HepG2 (cell line): ENCODE measurements around the gene ANKLE1. TPM values are rescaled to one million over a fixed set of nuclear protein-coding genes. Genes with fewer than 3 reads are reported as not detected.

ENCODE experiments used
- BCLAF1 ChIP-seq: fragments of 450-650 bp; IDR thresholded peaks from 2 replicates; pipeline ENCODE4 v1.6.1; 2017; ENCODE audit warnings: mild to moderate bottlenecking
- CENPT ChIP-seq: sonication (generic); formaldehyde crosslinking; IDR thresholded peaks from 2 replicates; pipeline ENCODE4 v1.8.0; 2022; ENCODE audit warnings: low read depth, mild to moderate bottlenecking, moderate library complexity, missing genetic modification reagents
- CREB1 ChIP-seq, 2 experiments: fragments of 450-650 bp in 1 of 2; IDR thresholded peaks; 2 replicates each; pipeline ENCODE4 v1.6.1; 2016 to 2017; ENCODE audit warnings: control low read depth in 1 of 2, mild to moderate bottlenecking in 1 of 2, missing compliant biosample characterization in 1 of 2, missing genetic modification characterization in 1 of 2
- EP300 ChIP-seq, 3 experiments: sonication (generic) in 1 of 3; formaldehyde crosslinking in 1 of 3; IDR thresholded peaks; 2 replicates each; pipeline versions ENCODE4 v1.5.1 to v1.6.1; 2011 to 2020; ENCODE audit warnings: low read depth in 2 of 3, low read length in 2 of 3, borderline replicate concordance in 1 of 3, improper control_type of control experiment in 1 of 3, mild to moderate bottlenecking in 1 of 3, missing genetic modification reagents in 1 of 3, moderate library complexity in 1 of 3
- HCFC1 ChIP-seq: fragments of 150-350 bp; IDR thresholded peaks from 2 replicates; pipeline ENCODE4 v1.6.1; 2014; ENCODE audit warnings: low read depth, low read length
- HOXA3 ChIP-seq: sonication (generic); formaldehyde crosslinking; IDR thresholded peaks from 2 replicates; pipeline ENCODE4 v1.5.0; 2020; ENCODE audit warnings: missing genetic modification reagents
- MIER3 ChIP-seq: IDR thresholded peaks from 2 replicates; pipeline ENCODE4 v1.6.1; 2016; ENCODE audit warnings: missing compliant biosample characterization, borderline replicate concordance
- MZF1 ChIP-seq: sonication (generic); formaldehyde crosslinking; IDR thresholded peaks from 2 replicates; pipeline ENCODE4 v1.8.1; 2023; ENCODE audit warnings: mild to moderate bottlenecking, missing genetic modification reagents, borderline replicate concordance
- PHF21A ChIP-seq: sonication (generic); formaldehyde crosslinking; IDR thresholded peaks from 2 replicates; pipeline ENCODE4 v1.5.0; 2020; ENCODE audit warnings: mild to moderate bottlenecking, missing genetic modification reagents
- REXO4 ChIP-seq: sonication (generic); formaldehyde crosslinking; IDR thresholded peaks from 2 replicates; pipeline ENCODE4 v1.8.0; 2022; ENCODE audit warnings: missing genetic modification reagents, mild to moderate bottlenecking, borderline replicate concordance
- RXRA ChIP-seq: sonication (generic); formaldehyde crosslinking; IDR thresholded peaks from 2 replicates; pipeline ENCODE4 v1.5.1; 2020; ENCODE audit warnings: missing genetic modification reagents
- RXRB ChIP-seq: IDR thresholded peaks from 2 replicates; pipeline ENCODE4 v1.6.1; 2016; ENCODE audit warnings: borderline replicate concordance, missing genetic modification reagents, missing compliant biosample characterization
- THAP11 ChIP-seq: IDR thresholded peaks from 2 replicates; pipeline ENCODE4 v1.6.1; 2016; ENCODE audit warnings: missing biosample characterization, missing genetic modification reagents
- TOPORS ChIP-seq: sonication (generic); formaldehyde crosslinking; IDR thresholded peaks from 2 replicates; pipeline ENCODE4 v1.8.0; 2023; ENCODE audit warnings: mild to moderate bottlenecking, missing genetic modification reagents
- UBTF ChIP-seq: sonication (generic); formaldehyde crosslinking; IDR thresholded peaks from 2 replicates; pipeline ENCODE4 v1.4.0; 2020; ENCODE audit warnings: mild to moderate bottlenecking, missing genetic modification reagents
- ZNF205 ChIP-seq: IDR thresholded peaks from 2 replicates; pipeline ENCODE4 v1.6.1; 2018; ENCODE audit warnings: missing biosample characterization, missing genetic modification reagents
- ZNF337 ChIP-seq: sonication (generic); formaldehyde crosslinking; IDR thresholded peaks from 2 replicates; pipeline ENCODE4 v1.5.1; 2020; ENCODE audit warnings: missing genetic modification reagents, low read depth, mild to moderate bottlenecking, borderline replicate concordance
- polyA plus RNA-seq, 8 experiments: library from polyadenylated mRNA; depleted of rRNA in 3 of 8; stranded (reverse) in 7 of 8; unstranded in 1 of 8; fragments of >200 nt; fragmentation: Illumina TruSeq in 4 of 8; extraction: Trizol in 4 of 8; gene quantifications; 2 replicates each; pipeline versions ENCODE4 v1.2.1 to v1.2.3, GENCODE V29; 2011 to 2016; ENCODE audit warnings: low read depth in 4 of 8, missing spikeins in 1 of 8, mixed read lengths in 1 of 8; ENCODE audit not compliant: insufficient read depth in 1 of 8
- total RNA-seq, 5 experiments: library from RNA; depleted of rRNA; stranded (reverse); fragments of >200 nt; fragmentation: Illumina TruSeq; extraction: Trizol; gene quantifications; 2 replicates each; pipeline ENCODE4 v1.2.3, GENCODE V29; 2016; ENCODE audit warnings: low read depth in 1 of 5
- TF ChIP-seq, protein P1 (sequence below): sonication (generic); formaldehyde crosslinking; IDR thresholded peaks from 2 replicates; pipeline ENCODE4 v1.4.0; 2020; ENCODE audit warnings: mild to moderate bottlenecking, low read depth, missing genetic modification reagents
- TF ChIP-seq, protein P2 (sequence below): sonication (generic); formaldehyde crosslinking; IDR thresholded peaks from 2 replicates; pipeline ENCODE4 v1.4.0; 2020; ENCODE audit warnings: low read depth, mild to moderate bottlenecking, missing genetic modification reagents

Gene ANKLE1
- total and polyA plus RNA-seq, 2 of the 13 experiments (the other 11 are each of a cell fraction or from before 2014, with no cell fraction given): 0.69 to 1.5 TPM

GRCh38 chr19:17266975-17267788 is 14.5 kb upstream of the ANKLE1 start, which contains the start of gene BABAM1 (continued):
- TF ChIP-seq, protein P1, sequence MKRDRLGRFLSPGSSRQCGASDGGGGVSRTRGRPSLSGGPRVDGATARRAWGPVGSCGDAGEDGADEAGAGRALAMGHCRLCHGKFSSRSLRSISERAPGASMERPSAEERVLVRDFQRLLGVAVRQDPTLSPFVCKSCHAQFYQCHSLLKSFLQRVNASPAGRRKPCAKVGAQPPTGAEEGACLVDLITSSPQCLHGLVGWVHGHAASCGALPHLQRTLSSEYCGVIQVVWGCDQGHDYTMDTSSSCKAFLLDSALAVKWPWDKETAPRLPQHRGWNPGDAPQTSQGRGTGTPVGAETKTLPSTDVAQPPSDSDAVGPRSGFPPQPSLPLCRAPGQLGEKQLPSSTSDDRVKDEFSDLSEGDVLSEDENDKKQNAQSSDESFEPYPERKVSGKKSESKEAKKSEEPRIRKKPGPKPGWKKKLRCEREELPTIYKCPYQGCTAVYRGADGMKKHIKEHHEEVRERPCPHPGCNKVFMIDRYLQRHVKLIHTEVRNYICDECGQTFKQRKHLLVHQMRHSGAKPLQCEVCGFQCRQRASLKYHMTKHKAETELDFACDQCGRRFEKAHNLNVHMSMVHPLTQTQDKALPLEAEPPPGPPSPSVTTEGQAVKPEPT (CRISPR knock-in tag): no peak
- TF ChIP-seq HCFC1: peak; percentile 94
- TF ChIP-seq, protein P2, sequence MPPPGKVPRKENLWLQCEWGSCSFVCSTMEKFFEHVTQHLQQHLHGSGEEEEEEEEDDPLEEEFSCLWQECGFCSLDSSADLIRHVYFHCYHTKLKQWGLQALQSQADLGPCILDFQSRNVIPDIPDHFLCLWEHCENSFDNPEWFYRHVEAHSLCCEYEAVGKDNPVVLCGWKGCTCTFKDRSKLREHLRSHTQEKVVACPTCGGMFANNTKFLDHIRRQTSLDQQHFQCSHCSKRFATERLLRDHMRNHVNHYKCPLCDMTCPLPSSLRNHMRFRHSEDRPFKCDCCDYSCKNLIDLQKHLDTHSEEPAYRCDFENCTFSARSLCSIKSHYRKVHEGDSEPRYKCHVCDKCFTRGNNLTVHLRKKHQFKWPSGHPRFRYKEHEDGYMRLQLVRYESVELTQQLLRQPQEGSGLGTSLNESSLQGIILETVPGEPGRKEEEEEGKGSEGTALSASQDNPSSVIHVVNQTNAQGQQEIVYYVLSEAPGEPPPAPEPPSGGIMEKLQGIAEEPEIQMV (CRISPR knock-in tag): 0 out of 2 replicates have a peak, but pooled peaks have one; percentile 18
- TF ChIP-seq BCLAF1: no peak
- peak; percentile 100 for TF ChIP-seq THAP11
- no peak for TF ChIP-seq REXO4 (CRISPR knock-in tag)
- peak; percentile 82 for TF ChIP-seq PHF21A (CRISPR knock-in tag)
- 0 out of 2 replicates have a peak, but pooled peaks have one; percentile 29 for TF ChIP-seq TOPORS
- TF ChIP-seq CENPT (CRISPR knock-in tag): no peak
- peak; percentile 95 for TF ChIP-seq HOXA3 (CRISPR knock-in tag)
- TF ChIP-seq MZF1 (CRISPR knock-in tag): no peak
- TF ChIP-seq EP300 (IDR thresholded peaks at IDR 0.05; ENCODE audit: low read depth in 2 of 2, low read length in 2 of 2): peak in 1 of 2 experiments; percentile 35; a peak in 1 of 4 replicates
- no peak for TF ChIP-seq EP300 (CRISPR knock-in tag; IDR thresholded peaks at IDR 0.05; ENCODE audit: borderline replicate concordance)
- peak; percentile 23; the same call in 1 of the 2 replicates for TF ChIP-seq RXRA
- TF ChIP-seq ZNF205 (CRISPR knock-in tag): 0 out of 2 replicates have a peak, but pooled peaks have one; percentile 33
- TF ChIP-seq CREB1 (IDR thresholded peaks at IDR 0.05): peak; percentile 77
- TF ChIP-seq CREB1 (CRISPR knock-in tag; IDR thresholded peaks at IDR 0.05): peak; percentile 95
- no peak for TF ChIP-seq ZNF337 (CRISPR knock-in tag)
- TF ChIP-seq MIER3: peak; percentile 74; the same call in 1 of the 2 replicates
- TF ChIP-seq UBTF: 0 out of 2 replicates have a peak, but pooled peaks have one; percentile 25
- TF ChIP-seq RXRB: peak; percentile 45; the same call in 1 of the 2 replicates
